ENCODE results near the gene HNRNPUL1.

The HNRNPUL1 gene

DNA sequence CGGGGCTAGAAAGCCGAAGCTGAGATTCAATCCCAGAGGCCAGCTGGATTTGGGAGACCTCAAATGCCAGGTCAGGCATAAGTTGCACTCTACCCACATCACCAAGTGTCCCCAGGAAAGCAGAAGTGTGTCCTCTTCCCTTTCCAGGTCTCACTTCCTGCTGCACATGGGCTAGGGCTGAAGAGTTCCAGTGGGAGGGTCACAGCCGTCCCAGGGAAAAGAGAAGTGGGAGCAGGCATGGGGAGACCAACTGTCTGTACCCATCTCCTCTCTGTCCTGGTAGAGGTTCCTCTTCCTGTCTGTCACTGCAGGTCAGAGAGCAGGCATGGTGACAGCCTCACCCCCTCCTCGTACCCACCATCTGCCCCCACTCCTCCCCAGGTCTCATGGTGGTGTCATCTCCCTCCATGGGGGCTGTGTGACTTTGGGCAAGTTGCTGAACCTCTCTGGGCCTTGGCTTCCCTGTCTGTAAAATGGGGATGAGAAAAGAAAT lies 30.4 kb upstream of the HNRNPUL1 start:
- TF ChIP-seq RAD21 (IDR thresholded peaks at IDR 0.05; ENCODE audit: low read depth) (no peak), EGR1 (IDR thresholded peaks at IDR 0.05) (no peak), CREB1 (IDR thresholded peaks at IDR 0.05; ENCODE audit: low read depth) (no peak), TEAD4 (IDR thresholded peaks at IDR 0.05) (no peak)

- TF ChIP-seq EP300 (IDR thresholded peaks at IDR 0.05; ENCODE audit: borderline replicate concordance) (no peak), YY1 (IDR thresholded peaks at IDR 0.05; ENCODE audit: low read depth) (no peak), TCF12 (IDR thresholded peaks at IDR 0.05; ENCODE audit: low read depth) (no peak), FOXM1 (IDR thresholded peaks at IDR 0.05; ENCODE audit: borderline replicate concordance, low read depth) (no peak), TEAD4 (IDR thresholded peaks at IDR 0.05) (no peak)
- TF ChIP-seq, protein P1, sequence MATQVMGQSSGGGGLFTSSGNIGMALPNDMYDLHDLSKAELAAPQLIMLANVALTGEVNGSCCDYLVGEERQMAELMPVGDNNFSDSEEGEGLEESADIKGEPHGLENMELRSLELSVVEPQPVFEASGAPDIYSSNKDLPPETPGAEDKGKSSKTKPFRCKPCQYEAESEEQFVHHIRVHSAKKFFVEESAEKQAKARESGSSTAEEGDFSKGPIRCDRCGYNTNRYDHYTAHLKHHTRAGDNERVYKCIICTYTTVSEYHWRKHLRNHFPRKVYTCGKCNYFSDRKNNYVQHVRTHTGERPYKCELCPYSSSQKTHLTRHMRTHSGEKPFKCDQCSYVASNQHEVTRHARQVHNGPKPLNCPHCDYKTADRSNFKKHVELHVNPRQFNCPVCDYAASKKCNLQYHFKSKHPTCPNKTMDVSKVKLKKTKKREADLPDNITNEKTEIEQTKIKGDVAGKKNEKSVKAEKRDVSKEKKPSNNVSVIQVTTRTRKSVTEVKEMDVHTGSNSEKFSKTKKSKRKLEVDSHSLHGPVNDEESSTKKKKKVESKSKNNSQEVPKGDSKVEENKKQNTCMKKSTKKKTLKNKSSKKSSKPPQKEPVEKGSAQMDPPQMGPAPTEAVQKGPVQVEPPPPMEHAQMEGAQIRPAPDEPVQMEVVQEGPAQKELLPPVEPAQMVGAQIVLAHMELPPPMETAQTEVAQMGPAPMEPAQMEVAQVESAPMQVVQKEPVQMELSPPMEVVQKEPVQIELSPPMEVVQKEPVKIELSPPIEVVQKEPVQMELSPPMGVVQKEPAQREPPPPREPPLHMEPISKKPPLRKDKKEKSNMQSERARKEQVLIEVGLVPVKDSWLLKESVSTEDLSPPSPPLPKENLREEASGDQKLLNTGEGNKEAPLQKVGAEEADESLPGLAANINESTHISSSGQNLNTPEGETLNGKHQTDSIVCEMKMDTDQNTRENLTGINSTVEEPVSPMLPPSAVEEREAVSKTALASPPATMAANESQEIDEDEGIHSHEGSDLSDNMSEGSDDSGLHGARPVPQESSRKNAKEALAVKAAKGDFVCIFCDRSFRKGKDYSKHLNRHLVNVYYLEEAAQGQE (IDR thresholded peaks at IDR 0.05; ENCODE audit: low read depth), result no peak
Measured at GRCh38 chr19:41234512-41235168, 29.5 kb upstream of the HNRNPUL1 start.

DNA sequence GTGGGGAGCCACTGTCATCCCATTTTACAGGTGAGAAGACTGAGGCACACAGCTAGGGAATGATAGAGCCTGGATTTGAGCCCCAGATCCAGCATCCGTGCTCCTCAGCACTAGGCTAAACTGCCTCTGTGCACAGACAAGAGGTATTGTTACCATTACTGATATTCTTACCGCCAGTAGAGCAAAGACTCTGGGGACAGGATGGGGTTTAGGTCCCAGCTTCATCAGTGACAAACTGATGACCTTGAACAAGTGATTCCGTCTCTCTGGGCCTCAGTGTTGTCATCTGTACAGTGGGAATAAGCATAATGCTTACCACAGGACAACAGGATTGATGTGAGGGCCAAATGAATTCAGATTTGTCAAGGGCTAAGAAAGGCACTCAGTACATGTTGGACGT lies 28.7 kb upstream of the HNRNPUL1 start:
- no peak for TF ChIP-seq RAD21 (IDR thresholded peaks at IDR 0.05; ENCODE audit: low read depth)
- TF ChIP-seq YY1 (IDR thresholded peaks at IDR 0.05; ENCODE audit: low read depth), result no peak
- TF ChIP-seq CEBPB (IDR thresholded peaks at IDR 0.05), result no peak
- TF ChIP-seq TAF1 (IDR thresholded peaks at IDR 0.05; ENCODE audit: low read depth), result no peak
- no peak for TF ChIP-seq MAX (IDR thresholded peaks at IDR 0.05)
- no peak for TF ChIP-seq EP300 (IDR thresholded peaks at IDR 0.05; ENCODE audit: borderline replicate concordance)
- no peak for TF ChIP-seq USF1 (IDR thresholded peaks at IDR 0.05)
- no peak for TF ChIP-seq TCF12 (IDR thresholded peaks at IDR 0.05; ENCODE audit: low read depth)
- no peak for TF ChIP-seq FOXM1 (IDR thresholded peaks at IDR 0.05; ENCODE audit: borderline replicate concordance, low read depth)
- TF ChIP-seq ZBTB7A (IDR thresholded peaks at IDR 0.05; ENCODE audit: low read depth), result no peak
- no peak for TF ChIP-seq EGR1 (IDR thresholded peaks at IDR 0.05)
- TF ChIP-seq, protein P1 (IDR thresholded peaks at IDR 0.05; ENCODE audit: low read depth), result no peak
- TF ChIP-seq CREB1 (IDR thresholded peaks at IDR 0.05; ENCODE audit: low read depth), result no peak
- TF ChIP-seq TEAD4 (IDR thresholded peaks at IDR 0.05), result no peak
- TF ChIP-seq NFIC (IDR thresholded peaks at IDR 0.05), result no peak

GRCh38 chr19:41238244-41238643 lies 25.9 kb upstream of the HNRNPUL1 start:
- TF ChIP-seq MAX (IDR thresholded peaks at IDR 0.05) (no peak), EGR1 (IDR thresholded peaks at IDR 0.05) (no peak), TAF1 (IDR thresholded peaks at IDR 0.05; ENCODE audit: low read depth) (no peak), EP300 (IDR thresholded peaks at IDR 0.05; ENCODE audit: borderline replicate concordance) (no peak), FOXM1 (IDR thresholded peaks at IDR 0.05; ENCODE audit: borderline replicate concordance, low read depth) (no peak), TCF12 (IDR thresholded peaks at IDR 0.05; ENCODE audit: low read depth) (no peak)

DNA sequence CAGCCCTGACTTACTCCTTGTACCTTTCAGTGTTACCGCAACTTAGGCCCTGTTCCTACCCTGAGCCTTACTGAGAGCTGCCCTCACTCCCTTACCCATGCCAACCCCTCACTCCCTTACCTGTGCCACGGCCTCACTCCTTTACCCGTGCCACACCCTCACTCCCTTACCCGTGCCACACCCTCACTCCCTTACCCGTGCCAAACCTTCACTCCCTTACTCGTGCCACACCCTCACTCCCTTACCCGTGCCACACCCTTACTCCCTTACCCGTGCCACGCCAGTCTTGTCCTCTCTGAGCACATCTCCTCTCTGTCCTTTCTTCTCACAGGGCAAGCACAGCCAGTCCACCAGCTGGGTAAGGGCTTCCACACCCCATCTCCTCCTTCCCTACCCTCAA lies 24.8 kb upstream of the HNRNPUL1 start:
- no peak for TF ChIP-seq CEBPB (IDR thresholded peaks at IDR 0.05)
- TF ChIP-seq YY1 (IDR thresholded peaks at IDR 0.05; ENCODE audit: low read depth), result no peak
- TF ChIP-seq, protein P1 (IDR thresholded peaks at IDR 0.05; ENCODE audit: low read depth), result no peak
- TF ChIP-seq NFIC (IDR thresholded peaks at IDR 0.05), result no peak
- no peak for TF ChIP-seq RAD21 (IDR thresholded peaks at IDR 0.05; ENCODE audit: low read depth)
- TF ChIP-seq TCF12 (IDR thresholded peaks at IDR 0.05; ENCODE audit: low read depth), result no peak
- TF ChIP-seq CREB1 (IDR thresholded peaks at IDR 0.05; ENCODE audit: low read depth), result no peak
- TF ChIP-seq TEAD4 (IDR thresholded peaks at IDR 0.05), result no peak
- no peak for TF ChIP-seq MAX (IDR thresholded peaks at IDR 0.05)
- no peak for TF ChIP-seq TAF1 (IDR thresholded peaks at IDR 0.05; ENCODE audit: low read depth)
- TF ChIP-seq ZBTB7A (IDR thresholded peaks at IDR 0.05; ENCODE audit: low read depth), result no peak
